A673 (cell line): ENCODE results near the gene ACSL6. TPM values are rescaled to one million over a fixed set of nuclear protein-coding genes. Genes with fewer than 3 reads are reported as not detected.

ENCODE experiments used
- BruUV-seq: library from RNA; stranded (reverse); fragments of 400-500 nt; replicated peaks from 2 replicates; lab custom pipeline; 2021; lab: Mats Ljungman, UMichigan
- CTCF ChIA-PET: fragments of 300-600 bp; sonication (Branson Sonifier 250); formaldehyde crosslinking; loops from one replicate; lab custom pipeline; 2022; ENCODE audit warnings: antibody characterized with exemption; lab: Charles Lee
- POLR2A ChIA-PET: fragments of 300-600 bp; sonication (Branson Sonifier 250); formaldehyde crosslinking; loops from one replicate; lab custom pipeline; 2022; ENCODE audit warnings: antibody characterized with exemption; ENCODE audit not compliant: low non-redundant PET; lab: Charles Lee
- DNase-seq: peaks from one replicate; pipeline ENCODE4 v3.0.0-alpha.2; 2015; ENCODE audit warnings: low spot score
- H3K27ac ChIP-seq: fragments of 200-600 bp; sonication (generic); 2 replicates; pipeline ENCODE4 v1.5.1; 2016; ENCODE audit warnings: mixed run types, low read depth, mild to moderate bottlenecking, mixed read lengths, antibody characterized with exemption, low read length; ENCODE audit not compliant: poor library complexity, severe bottlenecking
- H3K27me3 ChIP-seq: fragments of 200-600 bp; sonication (generic); replicated peaks from 2 replicates; pipeline ENCODE4 v1.6.1; 2017; ENCODE audit warnings: mixed run types, low read depth, mild to moderate bottlenecking, mixed read lengths, antibody characterized with exemption, low read length; ENCODE audit not compliant: insufficient read depth, poor library complexity
- H3K36me3 ChIP-seq: fragments of 200-600 bp; sonication (generic); 2 replicates; pipeline ENCODE4 v1.6.1; 2016; ENCODE audit warnings: mixed run types, mild to moderate bottlenecking, mixed read lengths, antibody characterized with exemption, low read length; ENCODE audit not compliant: insufficient read depth, poor library complexity, severe bottlenecking
- H3K4me1 ChIP-seq: fragments of 200-600 bp; sonication (generic); 2 replicates; pipeline ENCODE4 v1.6.1; 2017; ENCODE audit warnings: mixed run types, mild to moderate bottlenecking, mixed read lengths, antibody characterized with exemption, low read length; ENCODE audit not compliant: insufficient read depth, poor library complexity, severe bottlenecking
- H3K4me3 ChIP-seq: fragments of 200-600 bp; sonication (generic); 2 replicates; pipeline ENCODE4 v1.5.1; 2016; ENCODE audit warnings: low read depth, mixed run types, mild to moderate bottlenecking, mixed read lengths, low read length; ENCODE audit not compliant: poor library complexity, severe bottlenecking
- H3K9me3 ChIP-seq: fragments of 200-600 bp; sonication (generic); 2 replicates; pipeline ENCODE4 v1.6.1; 2016; ENCODE audit warnings: mixed run types, low read depth, mild to moderate bottlenecking, mixed read lengths, antibody characterized with exemption, low read length; ENCODE audit not compliant: poor library complexity, severe bottlenecking
- EZH2 ChIP-seq: fragments of 200-600 bp; sonication (generic); IDR thresholded peaks from 2 replicates; pipeline ENCODE4 v1.6.1; 2017; ENCODE audit warnings: borderline replicate concordance, low read depth, mild to moderate bottlenecking, mixed read lengths, antibody characterized with exemption, low read length; ENCODE audit not compliant: poor library complexity, severe bottlenecking
- intact Hi-C: fragments of 100-400 bp; cut with micrococcal nuclease; formaldehyde crosslinking; loops from one replicate; pipeline ENCODE4 v1.10.0; 2022; ENCODE audit not compliant: unreplicated experiment
- total RNA-seq: library from RNA; stranded (reverse); gene quantifications from 2 replicates; pipeline ENCODE4 v1.2.3, GENCODE V29; 2021
- TF ChIP-seq, protein P1 (sequence below): fragments of 300-800, 200-600 bp; sonication (generic); conservative IDR thresholded peaks from 2 replicates; pipeline ENCODE4 v1.5.1; 2017; ENCODE audit warnings: low read depth, mild to moderate bottlenecking, antibody characterized with exemption, low read length, moderate library complexity, mixed read lengths

Gene ACSL6
- total RNA-seq, 1 experiment from 2014 or later: not detected

DNA sequence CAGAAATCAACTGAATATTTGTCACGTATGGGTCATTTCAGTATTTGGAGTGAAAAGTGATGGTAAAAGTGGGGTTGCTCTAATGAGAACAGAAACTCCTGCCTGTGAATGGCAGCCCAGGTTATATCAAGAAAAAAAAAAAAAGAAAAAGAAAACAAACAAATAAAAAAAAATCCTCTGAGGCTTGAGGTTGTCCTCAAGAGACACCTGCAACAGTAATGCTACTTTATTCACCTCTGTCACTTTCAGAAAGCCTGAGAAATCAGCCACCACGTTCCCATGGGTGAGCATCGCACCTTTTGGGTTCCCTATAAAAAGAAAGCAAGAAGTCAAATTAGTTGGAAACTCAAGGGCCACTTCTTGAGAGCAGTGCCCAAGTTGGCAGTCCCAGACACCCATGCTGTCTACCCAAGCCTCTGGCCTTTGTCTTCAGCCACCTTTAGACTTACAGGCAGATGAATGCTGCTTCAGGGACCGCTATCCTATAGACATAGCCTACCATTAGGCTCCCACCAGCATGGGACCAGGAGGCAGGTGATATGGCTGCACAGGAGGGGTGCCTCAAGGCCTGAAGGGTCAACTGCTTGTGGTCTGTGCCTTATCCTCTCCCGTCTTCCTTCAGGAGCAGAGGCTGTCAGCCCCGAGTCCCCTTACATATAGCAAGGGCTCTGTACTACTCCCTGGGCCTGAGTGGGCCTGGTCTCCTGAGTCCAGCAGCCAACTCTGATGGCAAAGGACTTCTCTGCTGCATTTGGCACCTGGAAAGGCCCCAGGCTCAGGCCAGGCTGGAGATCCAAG, 34.8 kb downstream of the ACSL6 start:
- Histone ChIP-seq H3K27me3 (no peaks in the 10 kb centered on the region), H3K9me3 (no peaks in the 10 kb centered on the region), H3K4me3 (no peak overlapping the region), H3K27ac (no peak overlapping the region), H3K36me3 (no peaks in the 10 kb centered on the region), H3K4me1 (no peaks in the 10 kb centered on the region)
- DNase-seq: no peak
- ChIA-PET CTCF (no interaction called here), POLR2A (no interaction called here)
- TF ChIP-seq EZH2: no peak
- TF ChIP-seq, protein P1, sequence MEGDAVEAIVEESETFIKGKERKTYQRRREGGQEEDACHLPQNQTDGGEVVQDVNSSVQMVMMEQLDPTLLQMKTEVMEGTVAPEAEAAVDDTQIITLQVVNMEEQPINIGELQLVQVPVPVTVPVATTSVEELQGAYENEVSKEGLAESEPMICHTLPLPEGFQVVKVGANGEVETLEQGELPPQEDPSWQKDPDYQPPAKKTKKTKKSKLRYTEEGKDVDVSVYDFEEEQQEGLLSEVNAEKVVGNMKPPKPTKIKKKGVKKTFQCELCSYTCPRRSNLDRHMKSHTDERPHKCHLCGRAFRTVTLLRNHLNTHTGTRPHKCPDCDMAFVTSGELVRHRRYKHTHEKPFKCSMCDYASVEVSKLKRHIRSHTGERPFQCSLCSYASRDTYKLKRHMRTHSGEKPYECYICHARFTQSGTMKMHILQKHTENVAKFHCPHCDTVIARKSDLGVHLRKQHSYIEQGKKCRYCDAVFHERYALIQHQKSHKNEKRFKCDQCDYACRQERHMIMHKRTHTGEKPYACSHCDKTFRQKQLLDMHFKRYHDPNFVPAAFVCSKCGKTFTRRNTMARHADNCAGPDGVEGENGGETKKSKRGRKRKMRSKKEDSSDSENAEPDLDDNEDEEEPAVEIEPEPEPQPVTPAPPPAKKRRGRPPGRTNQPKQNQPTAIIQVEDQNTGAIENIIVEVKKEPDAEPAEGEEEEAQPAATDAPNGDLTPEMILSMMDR: no peak
- intact Hi-C loops: no loop called here
- no TSS peak for BruUV-seq

DNA sequence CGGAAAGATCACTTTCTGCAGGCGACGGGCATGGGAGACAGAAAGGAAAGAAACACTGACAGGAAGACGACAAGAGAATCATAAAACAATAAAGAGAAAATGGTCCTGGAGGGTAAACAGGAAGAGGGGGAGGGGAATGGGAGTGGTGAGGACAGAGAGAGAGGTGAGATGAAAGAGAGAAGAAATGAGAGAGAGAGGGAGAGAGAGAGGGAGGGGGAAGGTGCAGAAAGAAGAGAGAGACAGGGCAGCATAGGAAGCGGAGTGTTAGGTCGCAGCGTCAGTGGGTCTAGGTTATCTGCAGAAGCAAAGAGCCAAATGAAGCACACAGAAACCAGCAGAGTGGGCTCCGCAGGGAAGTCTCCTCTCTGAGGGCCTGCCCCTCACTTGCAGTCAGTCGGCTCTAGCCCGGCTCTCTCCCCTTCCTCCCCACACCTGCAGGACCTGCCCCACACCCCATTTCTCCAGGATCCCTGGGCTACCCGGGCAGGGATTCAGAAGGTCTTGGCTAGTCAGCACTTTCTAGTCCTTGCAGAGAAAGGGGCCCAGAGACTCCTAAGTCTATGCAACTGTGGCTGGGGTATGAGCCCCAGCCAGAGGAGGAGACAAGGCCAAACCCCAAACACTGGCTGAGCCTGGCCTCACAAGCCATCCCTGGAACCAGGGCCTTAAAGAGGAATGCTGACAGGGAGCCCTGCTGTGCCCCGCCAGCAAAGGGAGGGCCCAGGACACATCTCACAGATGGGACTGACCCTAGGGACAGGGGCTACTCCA, 36.3 kb downstream of the ACSL6 start:
- Histone ChIP-seq H3K36me3 (no peaks in the 10 kb centered on the region), H3K4me3 (no peak overlapping the region), H3K27me3 (peaks cover under 1% of the 10 kb centered on the region), H3K27ac (no peak overlapping the region), H3K4me1 (no peaks in the 10 kb centered on the region), H3K9me3 (no peaks in the 10 kb centered on the region)
- intact Hi-C loops: no loop called here
- no TSS peak for BruUV-seq
- CTCF ChIA-PET: no interaction called here
- POLR2A ChIA-PET: no interaction called here
- TF ChIP-seq, protein P1: no peak
- no peak for TF ChIP-seq EZH2
- DNase-seq: no peak

- CTCF ChIA-PET: no interaction called here
Measured at GRCh38 chr5:131974622-131974955, 36.9 kb downstream of the ACSL6 start.

More at GRCh38 chr5:131974622-131974955, 36.9 kb downstream of the ACSL6 start:
- Histone ChIP-seq H3K4me3 (no peak overlapping the region), H3K27me3 (peaks cover 5% of the 10 kb centered on the region), H3K36me3 (no peaks in the 10 kb centered on the region), H3K27ac (no peak overlapping the region), H3K9me3 (no peaks in the 10 kb centered on the region), H3K4me1 (no peaks in the 10 kb centered on the region)
- no peak for TF ChIP-seq EZH2
- TF ChIP-seq, protein P1: no peak
- intact Hi-C loops: no loop called here
- DNase-seq: no peak
- no TSS peak for BruUV-seq
- POLR2A ChIA-PET: no interaction called here
